ENCODE results near the gene AURKB. TPM values are rescaled to one million over a fixed set of nuclear protein-coding genes. Genes with fewer than 3 reads are reported as not detected.
A peak's percentile ranks its signal among the peaks of the same experiment; 100 is the strongest.

Gene AURKB
- total RNA-seq, 2 experiments from 2014 or later, result 0.56 to 1.4 TPM

GRCh38 chr17:8167526-8167925 is 42.8 kb downstream of the AURKB start:
- Mint-ChIP-seq H3K36me3 (ENCODE audit: low read depth) (peaks cover 9% of the 10 kb centered on the region), H3K9me3 (no peaks in the 10 kb centered on the region), H3K27ac (peak overlapping the region; percentile 39), H3K4me1 (ENCODE audit: low read depth) (peaks cover 33% of the 10 kb centered on the region), H3K4me3 (no peak overlapping the region), H3K27me3 (no peaks in the 10 kb centered on the region)
- intact Hi-C loops (cut with DNase I, micrococcal nuclease), result no loop called here
- Histone ChIP-seq H3K27ac (ENCODE audit: low read depth in 1 of 2, low read length in 2 of 2) (no peak overlapping the region), H3K4me1 (ENCODE audit: insufficient read depth, low read length) (peaks cover 37% of the 10 kb centered on the region), H3K9me3 (ENCODE audit: control insufficient read depth in 1 of 2, insufficient read depth in 1 of 2, low read length in 2 of 2) (no peaks in the 10 kb centered on the region), H3K27me3 (ENCODE audit: control insufficient read depth in 1 of 2, insufficient read depth in 2 of 2, low read length in 2 of 2) (no peaks in the 10 kb centered on the region), H3K4me3 (ENCODE audit: low read length) (no peak overlapping the region), H3K36me3 (ENCODE audit: insufficient read depth, low read length) (no peaks in the 10 kb centered on the region)
- no peak for DNase-seq
- POLR2A ChIA-PET, result interaction anchor here (0.8 to 1.8 kb wide), 4 partner anchors 11 to 54 kb away, joined by 3 to 8 read pairs (median 4); no protein-coding TSS in a partner anchor
- CTCF ChIA-PET, result interaction anchor here (0.8 to 1.7 kb wide), 2 partner anchors 9 to 11 kb away, joined by 3 to 5 read pairs; no protein-coding TSS in a partner anchor
- TF ChIP-seq CTCF (IDR thresholded peaks at IDR 0.05), result no peak
- ATAC-seq (ENCODE audit: poor library complexity), result no peak

DNA sequence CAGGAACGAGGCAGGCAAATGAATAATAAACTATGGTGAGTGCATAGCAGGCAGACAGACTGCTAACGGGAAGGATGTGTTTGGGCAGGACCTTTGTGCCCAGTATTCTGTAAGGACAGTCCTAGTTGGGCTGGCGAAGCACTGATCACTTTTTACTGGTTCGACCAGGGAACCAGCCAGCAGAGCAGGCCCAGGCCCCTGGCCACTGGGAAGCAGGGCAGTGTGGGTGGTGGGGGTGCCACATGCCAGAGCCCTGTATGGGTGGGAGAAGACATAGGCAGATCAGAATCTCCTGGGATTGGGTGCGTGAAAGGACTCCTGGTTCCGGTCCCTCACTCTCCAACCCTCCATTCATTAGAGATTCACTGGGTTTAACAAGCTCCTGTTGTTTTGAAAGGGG is 43.6 kb downstream of the AURKB start:
- DNase-seq (no peak), ATAC-seq (ENCODE audit: poor library complexity) (no peak)
- POLR2A ChIA-PET, result interaction anchor here (1.5 to 1.8 kb wide), 2 partner anchors 10 to 20 kb away, joined by 5 to 8 read pairs; no protein-coding TSS in a partner anchor
- H3K27me3 ChIP-seq (ENCODE audit: control insufficient read depth in 1 of 2, insufficient read depth in 2 of 2, low read length in 2 of 2), result no peaks in the 10 kb centered on the region
- CTCF ChIA-PET, result interaction anchor here (1.7 kb wide), 1 partner anchor 8 kb away, joined by 5 read pairs; no protein-coding TSS in a partner anchor
- TF ChIP-seq CTCF (IDR thresholded peaks at IDR 0.05), result no peak
- H3K4me1 ChIP-seq (ENCODE audit: insufficient read depth, low read length), result peaks cover 39% of the 10 kb centered on the region
- Mint-ChIP-seq H3K9me3 (no peaks in the 10 kb centered on the region), H3K27me3 (no peaks in the 10 kb centered on the region), H3K4me3 (no peak overlapping the region), H3K27ac (no peak overlapping the region), H3K4me1 (ENCODE audit: low read depth) (peaks cover 33% of the 10 kb centered on the region), H3K36me3 (ENCODE audit: low read depth) (peaks cover 13% of the 10 kb centered on the region)
- no peaks in the 10 kb centered on the region for H3K9me3 ChIP-seq (ENCODE audit: control insufficient read depth in 1 of 2, insufficient read depth in 1 of 2, low read length in 2 of 2)
- H3K27ac ChIP-seq (ENCODE audit: low read depth in 1 of 2, low read length in 2 of 2), result no peak overlapping the region
- H3K4me3 ChIP-seq (ENCODE audit: low read length), result no peak overlapping the region
- intact Hi-C loops (cut with DNase I, micrococcal nuclease), result no loop called here
- peaks cover under 1% of the 10 kb centered on the region for H3K36me3 ChIP-seq (ENCODE audit: insufficient read depth, low read length)

DNA sequence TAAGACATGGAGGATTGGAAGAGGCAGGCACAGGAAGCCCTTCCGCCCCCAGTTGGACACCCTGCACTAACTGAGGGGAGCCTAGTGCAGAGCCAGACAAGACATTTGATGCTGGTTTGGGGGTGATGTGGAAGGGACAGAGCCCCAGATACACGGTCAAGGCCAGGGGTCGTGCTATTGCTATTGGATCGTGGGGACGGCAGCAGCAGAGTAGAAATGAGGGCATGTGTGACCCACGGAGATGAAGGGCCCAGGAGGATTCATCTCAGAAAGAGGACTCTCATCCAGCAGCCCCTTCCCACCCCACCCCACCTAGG is 45.6 kb downstream of the AURKB start:
- Mint-ChIP-seq H3K27ac (no peak overlapping the region), H3K27me3 (no peaks in the 10 kb centered on the region), H3K36me3 (ENCODE audit: low read depth) (peaks cover 33% of the 10 kb centered on the region), H3K4me3 (peak overlapping the region; percentile 91), H3K9me3 (no peaks in the 10 kb centered on the region), H3K4me1 (ENCODE audit: low read depth) (peaks cover 53% of the 10 kb centered on the region)
- Histone ChIP-seq H3K4me3 (ENCODE audit: low read length) (peak overlapping the region; percentile 65), H3K9me3 (ENCODE audit: control insufficient read depth in 1 of 2, insufficient read depth in 1 of 2, low read length in 2 of 2) (no peaks in the 10 kb centered on the region), H3K27ac (ENCODE audit: low read depth in 1 of 2, low read length in 2 of 2) (peak overlapping the region; percentile 94), H3K4me1 (ENCODE audit: insufficient read depth, low read length) (peaks cover 55% of the 10 kb centered on the region), H3K27me3 (ENCODE audit: control insufficient read depth in 1 of 2, insufficient read depth in 2 of 2, low read length in 2 of 2) (no peaks in the 10 kb centered on the region), H3K36me3 (ENCODE audit: insufficient read depth, low read length) (peaks cover 19% of the 10 kb centered on the region)
- intact Hi-C loops (cut with DNase I, micrococcal nuclease), result loop anchor here (1.0 to 5.0 kb wide), 3 partner anchors 9 to 42 kb away; partner anchors contain the start of gene HES7 (in 1 of the 2)
- DNase-seq (peak in 4 of 14 experiments; percentile 38 to 70 (median 44)), ATAC-seq (ENCODE audit: poor library complexity) (peak; percentile 9)
- ChIA-PET POLR2A (interaction anchor here (0.8 to 16.4 kb wide), 13 partner anchors 10 to 330 kb away, joined by 4 to 419 read pairs (median 17); partner anchors contain the start of genes AURKB, BORCS6, CTC1 and NAA38), CTCF (interaction anchor here (1.4 kb wide), 1 partner anchor 27 kb away, joined by 4 read pairs; no protein-coding TSS in a partner anchor)
- no peak for TF ChIP-seq CTCF (IDR thresholded peaks at IDR 0.05)

Data from CD4-positive, alpha-beta T cell (primary cell).